ENCODE results near the gene GIPC1. TPM values are rescaled to one million over a fixed set of nuclear protein-coding genes. Genes with fewer than 3 reads are reported as not detected.

GIPC1 gene
- total RNA-seq, 4 donors from 2014 or later: 36.4 to 95.5 (median 48.9) TPM

- TF ChIP-seq CTCF (IDR thresholded peaks at IDR 0.05; ENCODE audit: low read depth): no peak
Observed at GRCh38 chr19:14472202-14472938, 23.6 kb downstream of the GIPC1 start.

GRCh38 chr19:14471436-14472187, 24.3 kb downstream of the GIPC1 start:
- TF ChIP-seq CTCF (IDR thresholded peaks at IDR 0.05; ENCODE audit: low read depth): no peak

GRCh38 chr19:14470031-14470876, 25.7 kb downstream of the GIPC1 start:
- TF ChIP-seq CTCF (IDR thresholded peaks at IDR 0.05; ENCODE audit: low read depth): no peak

GRCh38 chr19:14467816-14468215, 28.1 kb downstream of the GIPC1 start:
- no peak for TF ChIP-seq CTCF (IDR thresholded peaks at IDR 0.05; ENCODE audit: low read depth)

- TF ChIP-seq CTCF (IDR thresholded peaks at IDR 0.05; ENCODE audit: low read depth): no peak
Observed at GRCh38 chr19:14467391-14467790, 28.5 kb downstream of the GIPC1 start.

GRCh38 chr19:14463747-14464146, 32.2 kb downstream of the GIPC1 start:
- TF ChIP-seq CTCF (IDR thresholded peaks at IDR 0.05; ENCODE audit: low read depth): no peak

- TF ChIP-seq CTCF (IDR thresholded peaks at IDR 0.05; ENCODE audit: low read depth): no peak
Observed at GRCh38 chr19:14460935-14461334, 35.0 kb downstream of the GIPC1 start.

Data from subcutaneous adipose tissue (tissue), 4 donors.